ENCODE measurements around the gene UQCRQ. TPM values are rescaled to one million over a fixed set of nuclear protein-coding genes. Genes with fewer than 3 reads are reported as not detected.

Gene UQCRQ
- total and polyA plus RNA-seq, 2 of the 13 experiments (the other 11 are each of a cell fraction or from before 2014, with no cell fraction given), result 257 to 575 TPM

DNA sequence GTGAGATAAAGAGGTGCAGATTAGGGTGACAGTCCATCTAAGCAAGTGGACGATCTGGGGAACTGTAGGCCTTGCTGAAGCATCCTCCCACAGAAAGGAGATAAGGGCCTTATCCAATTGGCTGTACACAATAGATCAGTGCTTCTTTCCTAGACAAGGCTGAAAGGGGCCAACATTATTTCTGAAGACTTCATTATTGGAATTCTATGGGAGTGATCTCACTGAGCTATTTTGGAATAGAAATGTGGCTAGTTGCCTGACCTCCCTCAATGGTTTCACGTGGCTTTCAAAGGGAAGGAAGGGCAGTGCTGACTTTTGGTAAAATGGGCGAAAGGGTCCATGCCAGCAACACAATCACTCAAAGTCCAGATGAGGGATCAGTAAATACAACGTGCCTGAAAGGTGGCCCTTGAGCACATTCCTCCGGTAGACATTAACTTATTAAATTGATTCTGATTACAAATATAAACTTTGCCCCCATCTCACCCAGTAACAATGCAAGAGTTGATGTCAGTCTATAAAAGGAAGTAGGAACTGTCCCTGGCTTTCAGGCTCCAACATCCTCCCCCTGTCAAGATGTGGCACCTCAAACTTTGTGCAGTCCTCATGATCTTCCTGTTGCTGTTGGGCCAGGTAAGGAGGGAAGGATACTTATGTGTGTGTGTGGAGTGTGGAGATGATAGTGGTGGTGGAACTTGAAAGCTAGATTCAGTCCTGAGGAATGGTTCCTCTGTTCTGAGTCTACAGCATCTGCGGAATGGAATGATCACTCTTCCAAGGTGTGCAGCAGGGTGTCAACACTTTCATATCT, 6.9 kb downstream of the UQCRQ start, which contains the start of gene LEAP2 (continued):
- TF ChIP-seq, protein P1, sequence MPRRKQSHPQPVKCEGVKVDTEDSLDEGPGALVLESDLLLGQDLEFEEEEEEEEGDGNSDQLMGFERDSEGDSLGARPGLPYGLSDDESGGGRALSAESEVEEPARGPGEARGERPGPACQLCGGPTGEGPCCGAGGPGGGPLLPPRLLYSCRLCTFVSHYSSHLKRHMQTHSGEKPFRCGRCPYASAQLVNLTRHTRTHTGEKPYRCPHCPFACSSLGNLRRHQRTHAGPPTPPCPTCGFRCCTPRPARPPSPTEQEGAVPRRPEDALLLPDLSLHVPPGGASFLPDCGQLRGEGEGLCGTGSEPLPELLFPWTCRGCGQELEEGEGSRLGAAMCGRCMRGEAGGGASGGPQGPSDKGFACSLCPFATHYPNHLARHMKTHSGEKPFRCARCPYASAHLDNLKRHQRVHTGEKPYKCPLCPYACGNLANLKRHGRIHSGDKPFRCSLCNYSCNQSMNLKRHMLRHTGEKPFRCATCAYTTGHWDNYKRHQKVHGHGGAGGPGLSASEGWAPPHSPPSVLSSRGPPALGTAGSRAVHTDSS (CRISPR knock-in tag; conservative IDR thresholded peaks at IDR 0.05), result no peak
- TF ChIP-seq ZBTB39 (CRISPR knock-in tag; IDR thresholded peaks at IDR 0.05) (no peak), ZNF660 (CRISPR knock-in tag; IDR thresholded peaks at IDR 0.05; ENCODE audit: borderline replicate concordance, low read depth) (0 out of 2 replicates have a peak, but pooled peaks have one; percentile 7), ZNF235 (CRISPR knock-in tag; IDR thresholded peaks at IDR 0.05; ENCODE audit: borderline replicate concordance) (peak; percentile 38; the same call in 1 of the 2 replicates), THYN1 (CRISPR knock-in tag; IDR thresholded peaks at IDR 0.05; ENCODE audit: borderline replicate concordance, low read depth) (no peak), TEAD3 (CRISPR knock-in tag; optimal IDR thresholded peaks at IDR 0.05; ENCODE audit: borderline replicate concordance) (peak; percentile 97), CCDC6 (CRISPR knock-in tag; IDR thresholded peaks at IDR 0.05) (peak; percentile 50; the same call in 1 of the 2 replicates), KDM5A (IDR thresholded peaks at IDR 0.05; ENCODE audit: borderline replicate concordance, low read length) (peak; percentile 44; the same call in 1 of the 2 replicates), EEA1 (CRISPR knock-in tag; IDR thresholded peaks at IDR 0.05; ENCODE audit: borderline replicate concordance) (no peak), CEBPZ (IDR thresholded peaks at IDR 0.05; ENCODE audit: low read length) (no peak), NFE2L2 (IDR thresholded peaks at IDR 0.05; ENCODE audit: low read length) (no peak), NFKBIZ (CRISPR knock-in tag; IDR thresholded peaks at IDR 0.05) (peak; percentile 84; the same call in 1 of the 2 replicates), MIER2 (CRISPR knock-in tag; IDR thresholded peaks at IDR 0.05) (peak; percentile 6; the same call in 1 of the 2 replicates), ATRX (CRISPR knock-in tag; IDR thresholded peaks at IDR 0.05; ENCODE audit: borderline replicate concordance) (no peak)
- TF ChIP-seq, protein P2, sequence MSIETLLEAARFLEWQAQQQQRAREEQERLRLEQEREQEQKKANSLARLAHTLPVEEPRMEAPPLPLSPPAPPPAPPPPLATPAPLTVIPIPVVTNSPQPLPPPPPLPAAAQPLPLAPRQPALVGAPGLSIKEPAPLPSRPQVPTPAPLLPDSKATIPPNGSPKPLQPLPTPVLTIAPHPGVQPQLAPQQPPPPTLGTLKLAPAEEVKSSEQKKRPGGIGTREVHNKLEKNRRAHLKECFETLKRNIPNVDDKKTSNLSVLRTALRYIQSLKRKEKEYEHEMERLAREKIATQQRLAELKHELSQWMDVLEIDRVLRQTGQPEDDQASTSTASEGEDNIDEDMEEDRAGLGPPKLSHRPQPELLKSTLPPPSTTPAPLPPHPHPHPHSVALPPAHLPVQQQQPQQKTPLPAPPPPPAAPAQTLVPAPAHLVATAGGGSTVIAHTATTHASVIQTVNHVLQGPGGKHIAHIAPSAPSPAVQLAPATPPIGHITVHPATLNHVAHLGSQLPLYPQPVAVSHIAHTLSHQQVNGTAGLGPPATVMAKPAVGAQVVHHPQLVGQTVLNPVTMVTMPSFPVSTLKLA (IDR thresholded peaks at IDR 0.05), result peak; percentile 47; the same call in 1 of the 2 replicates
- TF ChIP-seq, protein P3, sequence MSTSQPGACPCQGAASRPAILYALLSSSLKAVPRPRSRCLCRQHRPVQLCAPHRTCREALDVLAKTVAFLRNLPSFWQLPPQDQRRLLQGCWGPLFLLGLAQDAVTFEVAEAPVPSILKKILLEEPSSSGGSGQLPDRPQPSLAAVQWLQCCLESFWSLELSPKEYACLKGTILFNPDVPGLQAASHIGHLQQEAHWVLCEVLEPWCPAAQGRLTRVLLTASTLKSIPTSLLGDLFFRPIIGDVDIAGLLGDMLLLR (CRISPR knock-in tag; IDR thresholded peaks at IDR 0.05), result no peak
- TF ChIP-seq, protein P4, sequence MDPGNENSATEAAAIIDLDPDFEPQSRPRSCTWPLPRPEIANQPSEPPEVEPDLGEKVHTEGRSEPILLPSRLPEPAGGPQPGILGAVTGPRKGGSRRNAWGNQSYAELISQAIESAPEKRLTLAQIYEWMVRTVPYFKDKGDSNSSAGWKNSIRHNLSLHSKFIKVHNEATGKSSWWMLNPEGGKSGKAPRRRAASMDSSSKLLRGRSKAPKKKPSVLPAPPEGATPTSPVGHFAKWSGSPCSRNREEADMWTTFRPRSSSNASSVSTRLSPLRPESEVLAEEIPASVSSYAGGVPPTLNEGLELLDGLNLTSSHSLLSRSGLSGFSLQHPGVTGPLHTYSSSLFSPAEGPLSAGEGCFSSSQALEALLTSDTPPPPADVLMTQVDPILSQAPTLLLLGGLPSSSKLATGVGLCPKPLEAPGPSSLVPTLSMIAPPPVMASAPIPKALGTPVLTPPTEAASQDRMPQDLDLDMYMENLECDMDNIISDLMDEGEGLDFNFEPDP (CRISPR knock-in tag; conservative IDR thresholded peaks at IDR 0.05), result no peak
